Loucy (cell line): ENCODE results near the gene ZNF768.

ENCODE experiments used
- EZH2phosphoT487 ChIP-seq: fragments of 200-600 bp; IDR thresholded peaks from 2 replicates; pipeline ENCODE4 v1.6.1; 2018; ENCODE audit warnings: antibody characterized with exemption, mild to moderate bottlenecking, moderate library complexity, borderline replicate concordance
- TF ChIP-seq, protein P1 (sequence below): fragments of 200-600 bp; sonication (generic); conservative IDR thresholded peaks from 2 replicates; pipeline ENCODE4 v1.5.1; 2014; ENCODE audit warnings: mild to moderate bottlenecking, antibody characterized with exemption, low read length

DNA sequence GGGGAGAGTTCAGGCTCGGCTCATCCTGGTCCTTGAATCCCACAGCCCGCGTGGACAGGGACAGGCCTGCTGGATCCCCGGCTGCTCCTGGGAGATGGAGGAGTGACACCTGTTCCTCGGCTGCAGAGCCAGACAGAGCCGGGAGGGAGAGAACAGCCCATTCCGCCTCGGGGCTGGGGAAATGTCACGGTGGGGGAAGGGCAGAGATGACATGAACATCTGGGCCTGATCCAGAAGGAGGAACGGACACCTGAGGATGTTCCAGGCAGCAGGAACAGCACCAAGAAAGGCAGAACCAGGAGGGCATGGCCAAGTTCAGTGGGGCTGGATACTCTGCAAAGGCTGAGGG is 29.7 kb upstream of the ZNF768 start:
- TF ChIP-seq, protein P1, sequence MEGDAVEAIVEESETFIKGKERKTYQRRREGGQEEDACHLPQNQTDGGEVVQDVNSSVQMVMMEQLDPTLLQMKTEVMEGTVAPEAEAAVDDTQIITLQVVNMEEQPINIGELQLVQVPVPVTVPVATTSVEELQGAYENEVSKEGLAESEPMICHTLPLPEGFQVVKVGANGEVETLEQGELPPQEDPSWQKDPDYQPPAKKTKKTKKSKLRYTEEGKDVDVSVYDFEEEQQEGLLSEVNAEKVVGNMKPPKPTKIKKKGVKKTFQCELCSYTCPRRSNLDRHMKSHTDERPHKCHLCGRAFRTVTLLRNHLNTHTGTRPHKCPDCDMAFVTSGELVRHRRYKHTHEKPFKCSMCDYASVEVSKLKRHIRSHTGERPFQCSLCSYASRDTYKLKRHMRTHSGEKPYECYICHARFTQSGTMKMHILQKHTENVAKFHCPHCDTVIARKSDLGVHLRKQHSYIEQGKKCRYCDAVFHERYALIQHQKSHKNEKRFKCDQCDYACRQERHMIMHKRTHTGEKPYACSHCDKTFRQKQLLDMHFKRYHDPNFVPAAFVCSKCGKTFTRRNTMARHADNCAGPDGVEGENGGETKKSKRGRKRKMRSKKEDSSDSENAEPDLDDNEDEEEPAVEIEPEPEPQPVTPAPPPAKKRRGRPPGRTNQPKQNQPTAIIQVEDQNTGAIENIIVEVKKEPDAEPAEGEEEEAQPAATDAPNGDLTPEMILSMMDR, result no peak
- no peak for TF ChIP-seq EZH2phosphoT487
